Tibial nerve (tissue), 4 donors: ENCODE measurements around the gene CPNE2. TPM values are rescaled to one million over a fixed set of nuclear protein-coding genes. Genes with fewer than 3 reads are reported as not detected.

ENCODE experiments used
- DNase-seq, 2 donors: peaks; one replicate each; pipeline ENCODE4 v3.0.0-alpha.2; 2019; ENCODE audit warnings: low spot score in 2 of 2
- H3K27ac ChIP-seq, 4 donors: fragments of 200-600 bp; sonication (generic) in 3 of 4; one replicate each; pipeline ENCODE4 v1.5.1; 2017 to 2019; ENCODE audit warnings: mild to moderate bottlenecking in 1 of 4
- H3K27me3 ChIP-seq, 2 donors: fragments of 200-600 bp; sonication (generic) in 1 of 2; one replicate each; pipeline versions ENCODE4 v1.5.1 to v1.6.0; 2017 to 2019
- H3K36me3 ChIP-seq, 3 donors: fragments of 200-600 bp; sonication (generic); one replicate each; pipeline ENCODE4 v1.5.1; 2018 to 2019
- H3K4me1 ChIP-seq, 4 donors: fragments of 200-600 bp; sonication (generic) in 3 of 4; one replicate each; pipeline ENCODE4 v1.5.1; 2017 to 2019
- H3K4me3 ChIP-seq, 4 donors: fragments of 200-600 bp; sonication (generic) in 3 of 4; one replicate each; pipeline ENCODE4 v1.5.1; 2017 to 2019; ENCODE audit warnings: mild to moderate bottlenecking in 1 of 4, moderate library complexity in 1 of 4
- H3K9me3 ChIP-seq, 4 donors: fragments of 200-600 bp; sonication (generic) in 3 of 4; one replicate each; pipeline ENCODE4 v1.5.1; 2017 to 2019
- CTCF ChIP-seq, 5 experiments: fragments of 200-600 bp in 3 of 5; fragments of 450-650 bp in 2 of 5; sonication (generic) in 3 of 5; IDR thresholded peaks; one replicate each; pipeline ENCODE4 v1.5.1; 2016 to 2019; ENCODE audit warnings: antibody characterized with exemption in 5 of 5, mild to moderate bottlenecking in 3 of 5, moderate library complexity in 2 of 5
- EP300 ChIP-seq, 2 donors: sonication (generic); formaldehyde crosslinking; IDR thresholded peaks; one replicate each; pipeline ENCODE4 v1.6.1; 2017; ENCODE audit warnings: antibody characterized with exemption in 2 of 2, mild to moderate bottlenecking in 1 of 2
- POLR2A ChIP-seq, 2 donors: fragments of 450-650 bp; IDR thresholded peaks; one replicate each; pipeline ENCODE4 v1.6.1; 2017; ENCODE audit warnings: antibody characterized with exemption in 2 of 2, mild to moderate bottlenecking in 2 of 2, moderate library complexity in 2 of 2
- WGBS, 2 donors: methylation state at CpG; one replicate each; pipeline ENCODE4 v1.1.5; 2018; 5-methylcytosine and 5-hydroxymethylcytosine counted together
- total RNA-seq, 4 donors: library from RNA; depleted of rRNA; stranded (reverse); fragments of >200 nt; gene quantifications; one replicate each; pipeline ENCODE4 v1.1.0, GENCODE V29; 2016

Gene CPNE2
- total RNA-seq, 4 donors from 2014 or later = 32.7 to 58.8 (median 46.0) TPM

DNA sequence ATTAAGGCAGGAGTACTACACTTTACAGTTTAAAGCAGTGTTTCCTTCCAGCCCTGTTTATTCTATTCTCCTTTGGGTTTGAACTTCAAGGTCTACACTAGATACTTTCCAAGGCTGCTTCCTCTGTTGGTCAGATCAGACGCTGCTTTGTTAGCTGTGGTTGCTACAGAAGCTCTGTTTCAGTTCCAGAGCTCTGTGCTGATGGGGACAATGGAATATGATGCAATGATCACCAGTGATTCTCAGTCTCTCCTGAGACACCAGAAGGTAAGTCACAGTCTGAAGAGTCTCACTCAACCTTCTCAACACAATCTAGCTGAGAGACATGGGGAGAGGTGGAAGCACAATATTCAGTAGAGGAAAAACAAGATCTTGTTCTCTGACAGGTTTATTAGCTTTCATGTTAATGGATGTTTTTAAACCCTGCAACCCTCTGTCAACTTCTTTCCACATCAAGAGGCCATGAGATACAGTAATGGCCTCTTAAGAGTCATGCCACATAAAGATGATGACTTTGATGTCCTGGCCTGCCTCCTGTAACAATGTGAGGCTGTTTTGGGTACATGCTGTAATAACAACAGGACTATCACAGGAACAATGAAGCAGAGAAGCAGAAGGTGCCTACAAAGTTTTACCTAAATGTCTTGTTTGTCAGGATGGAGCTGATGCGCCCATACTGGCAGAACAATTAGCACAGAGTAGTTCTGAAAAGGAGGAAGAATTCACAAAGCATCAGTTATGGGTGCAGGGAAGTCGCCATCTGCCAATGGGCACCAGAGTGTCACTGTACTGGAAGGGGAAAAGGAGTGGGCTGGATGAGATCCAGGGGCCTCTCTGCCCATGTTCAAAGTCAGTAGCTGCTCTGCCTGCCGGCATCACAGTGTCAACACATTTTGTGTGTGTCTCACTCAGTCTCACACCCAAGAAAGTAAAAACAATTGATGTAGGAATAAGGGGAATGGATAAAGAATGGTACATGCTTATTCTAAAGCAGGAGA is 60.0 kb downstream of the CPNE2 start:
- no peak overlapping the region for H3K27ac ChIP-seq
- H3K27me3 ChIP-seq = no peaks in the 10 kb centered on the region
- no peak overlapping the region for H3K4me3 ChIP-seq
- H3K9me3 ChIP-seq = no peaks in the 10 kb centered on the region
- 78 to 82% methylated on average over 4 of the region's 4 CpGs for WGBS, 2 donors
- H3K4me1 ChIP-seq = peaks cover 0 to 21% (median 2%) of the 10 kb centered on the region in 4 donors
- H3K36me3 ChIP-seq = peaks cover 0 to 68% (median 19%) of the 10 kb centered on the region in 3 donors
- DNase-seq = no peak
- TF ChIP-seq EP300 (IDR thresholded peaks at IDR 0.05) (no peak), POLR2A (IDR thresholded peaks at IDR 0.05) (no peak), CTCF (IDR thresholded peaks at IDR 0.05) (no peak)

DNA sequence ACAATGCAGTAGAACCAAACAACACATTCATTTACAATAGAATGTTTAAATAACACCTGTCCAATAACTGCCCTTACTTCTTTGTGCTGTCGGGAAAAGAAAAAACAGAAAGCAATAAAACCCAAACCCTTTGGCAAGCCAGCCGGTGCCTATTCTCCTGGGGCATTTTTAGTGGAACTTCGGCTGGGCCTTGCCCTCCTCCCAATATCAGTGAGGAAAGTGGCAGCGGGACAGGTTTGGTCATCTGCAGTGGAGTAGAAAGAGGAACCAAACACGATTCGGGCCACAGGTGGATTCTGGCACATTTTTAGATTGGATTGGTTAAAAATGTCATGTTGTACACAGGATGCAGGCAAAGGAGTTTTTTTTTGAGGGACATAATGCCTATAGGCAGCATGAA is 61.5 kb downstream of the CPNE2 start:
- peaks cover 0 to 79% (median 19%) of the 10 kb centered on the region in 3 donors for H3K36me3 ChIP-seq
- H3K27ac ChIP-seq = no peak overlapping the region
- no peak for TF ChIP-seq POLR2A (IDR thresholded peaks at IDR 0.05)
- no peak for TF ChIP-seq CTCF (IDR thresholded peaks at IDR 0.05)
- TF ChIP-seq EP300 (IDR thresholded peaks at IDR 0.05) = no peak
- peaks cover 0 to 6% (median 0%) of the 10 kb centered on the region in 4 donors for H3K4me1 ChIP-seq
- no peaks in the 10 kb centered on the region for H3K27me3 ChIP-seq
- H3K9me3 ChIP-seq = no peaks in the 10 kb centered on the region
- WGBS, 2 donors = 74 to 77% methylated on average over 6 of the region's 6 CpGs
- no peak overlapping the region for H3K4me3 ChIP-seq
- no peak for DNase-seq

- Histone ChIP-seq H3K4me1 (peaks cover 0 to 6% (median 0%) of the 10 kb centered on the region in 4 donors), H3K4me3 (no peak overlapping the region), H3K27me3 (no peaks in the 10 kb centered on the region), H3K36me3 (peaks cover 0 to 76% (median 19%) of the 10 kb centered on the region in 3 donors), H3K9me3 (no peaks in the 10 kb centered on the region), H3K27ac (no peak overlapping the region)
- TF ChIP-seq EP300 (IDR thresholded peaks at IDR 0.05) = no peak
- TF ChIP-seq CTCF (IDR thresholded peaks at IDR 0.05) = no peak
- no peak for TF ChIP-seq POLR2A (IDR thresholded peaks at IDR 0.05)
- DNase-seq = no peak
- WGBS, 2 donors = 81 to 92% methylated on average over 6 of the region's 6 CpGs
Observed at GRCh38 chr16:57155702-57156350, 63.4 kb downstream of the CPNE2 start.

DNA sequence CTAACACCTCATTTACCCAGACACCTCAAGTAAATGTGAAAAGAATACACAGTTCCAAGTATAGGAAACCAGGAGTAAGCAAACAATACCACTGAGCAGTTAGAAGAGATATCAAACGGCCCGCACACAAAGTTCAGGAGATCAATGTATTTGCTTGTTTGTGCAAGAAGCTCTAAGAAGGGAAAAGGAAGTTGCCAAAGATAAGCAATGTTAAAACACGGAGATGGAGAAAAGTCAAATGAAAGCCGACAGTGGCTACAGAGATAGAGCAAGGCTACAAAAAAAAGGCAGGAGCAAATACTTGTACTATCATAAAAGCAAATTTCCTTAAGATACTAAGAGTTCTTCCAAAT is 63.9 kb downstream of the CPNE2 start:
- no peak overlapping the region for H3K4me3 ChIP-seq
- H3K4me1 ChIP-seq = peaks cover 0 to 3% (median 0%) of the 10 kb centered on the region in 4 donors
- no peaks in the 10 kb centered on the region for H3K27me3 ChIP-seq
- H3K27ac ChIP-seq = no peak overlapping the region
- no peaks in the 10 kb centered on the region for H3K9me3 ChIP-seq
- no peak for DNase-seq
- TF ChIP-seq EP300 (IDR thresholded peaks at IDR 0.05) (no peak), POLR2A (IDR thresholded peaks at IDR 0.05) (no peak), CTCF (IDR thresholded peaks at IDR 0.05) (no peak)
- WGBS, 2 donors = 71 to 86% methylated on average over 4 of the region's 4 CpGs
- H3K36me3 ChIP-seq = peaks cover 0 to 78% (median 19%) of the 10 kb centered on the region in 3 donors

DNA sequence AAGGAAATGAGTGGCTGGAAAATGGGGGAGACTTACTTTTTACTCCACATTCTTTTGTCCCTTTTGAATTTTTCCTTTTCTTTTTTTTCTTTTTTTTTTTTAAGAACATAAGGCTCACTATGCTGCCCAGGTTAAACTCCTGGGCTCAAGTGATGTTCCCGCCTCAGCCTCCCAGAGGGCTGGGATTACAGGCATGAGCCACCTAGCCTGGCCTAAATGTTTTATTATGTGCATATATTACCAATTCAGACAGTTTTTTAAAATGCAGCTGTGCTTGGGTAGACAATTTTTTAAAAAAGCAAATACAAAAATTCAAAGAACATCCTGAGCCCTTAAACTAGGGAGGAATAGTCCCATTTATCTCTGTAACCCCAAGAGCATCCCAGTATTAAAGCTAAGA is 65.2 kb downstream of the CPNE2 start:
- no peak for DNase-seq
- Histone ChIP-seq H3K27ac (no peak overlapping the region), H3K36me3 (peaks cover 0 to 84% (median 19%) of the 10 kb centered on the region in 3 donors), H3K4me1 (peaks cover 0 to 3% (median 0%) of the 10 kb centered on the region in 4 donors), H3K9me3 (no peaks in the 10 kb centered on the region), H3K4me3 (no peak overlapping the region), H3K27me3 (no peaks in the 10 kb centered on the region)
- 93 to 100% methylated on average over 1 of the region's 1 CpG for WGBS, 2 donors
- TF ChIP-seq CTCF (IDR thresholded peaks at IDR 0.05) = no peak
- TF ChIP-seq POLR2A (IDR thresholded peaks at IDR 0.05) = no peak
- no peak for TF ChIP-seq EP300 (IDR thresholded peaks at IDR 0.05)
